ENCODE measurements around the gene STH. TPM values are rescaled to one million over a fixed set of nuclear protein-coding genes. Genes with fewer than 3 reads are reported as not detected.

Gene STH
- total RNA-seq, 3 donors from 2014 or later = not detected

DNA sequence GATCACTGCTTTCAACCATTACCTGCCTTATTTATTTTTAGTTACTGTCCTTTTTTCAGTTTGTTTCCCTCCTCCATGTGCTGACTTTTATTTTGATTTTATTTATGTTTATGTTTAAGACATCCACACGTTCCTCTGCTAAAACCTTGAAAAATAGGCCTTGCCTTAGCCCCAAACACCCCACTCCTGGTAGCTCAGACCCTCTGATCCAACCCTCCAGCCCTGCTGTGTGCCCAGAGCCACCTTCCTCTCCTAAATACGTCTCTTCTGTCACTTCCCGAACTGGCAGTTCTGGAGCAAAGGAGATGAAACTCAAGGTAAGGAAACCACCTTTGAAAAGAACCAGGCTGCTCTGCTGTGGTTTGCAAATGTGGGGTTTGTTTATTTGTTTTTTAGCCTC lies 9.3 kb upstream of the STH start:
- H3K27me3 ChIP-seq = no peaks in the 10 kb centered on the region
- no peak for DNase-seq (ENCODE audit: low spot score in 2 of 2)
- no peak overlapping the region for H3K27ac ChIP-seq
- H3K36me3 ChIP-seq = no peaks in the 10 kb centered on the region
- H3K9me3 ChIP-seq = no peaks in the 10 kb centered on the region
- no peaks in the 10 kb centered on the region for H3K4me1 ChIP-seq
- no peak for TF ChIP-seq POLR2A (IDR thresholded peaks at IDR 0.05)
- intact Hi-C loops (cut with DNase I; ENCODE audit: low total_unique reads) = no loop called here
- H3K4me3 ChIP-seq = no peak overlapping the region

GRCh38 chr17:45990886-45991285 lies 8.2 kb upstream of the STH start:
- H3K27me3 ChIP-seq = no peaks in the 10 kb centered on the region
- intact Hi-C loops (cut with DNase I; ENCODE audit: low total_unique reads) = no loop called here

DNA sequence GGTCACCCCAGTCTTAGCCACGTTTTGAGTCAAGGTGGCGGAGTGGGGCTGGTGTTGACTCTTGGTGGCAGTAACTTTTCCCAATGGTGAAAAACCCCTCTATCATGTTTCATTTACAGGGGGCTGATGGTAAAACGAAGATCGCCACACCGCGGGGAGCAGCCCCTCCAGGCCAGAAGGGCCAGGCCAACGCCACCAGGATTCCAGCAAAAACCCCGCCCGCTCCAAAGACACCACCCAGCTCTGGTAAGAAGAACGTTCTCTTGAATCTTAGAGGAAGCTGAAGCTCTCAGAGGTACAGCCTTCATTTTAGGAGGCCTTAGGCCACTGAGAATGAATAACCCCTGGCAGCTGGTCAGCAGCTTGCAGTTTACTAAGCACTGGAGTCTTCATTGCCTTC lies 7.7 kb upstream of the STH start:
- intact Hi-C loops (cut with DNase I; ENCODE audit: low total_unique reads) = no loop called here
- no peaks in the 10 kb centered on the region for H3K4me1 ChIP-seq

More at GRCh38 chr17:45990886-45991285, 8.2 kb upstream of the STH start:
- no peaks in the 10 kb centered on the region for H3K4me1 ChIP-seq
- no peak for DNase-seq (ENCODE audit: low spot score in 2 of 2)
- no peak overlapping the region for H3K4me3 ChIP-seq
- no peak overlapping the region for H3K27ac ChIP-seq
- TF ChIP-seq CTCF (IDR thresholded peaks at IDR 0.05) = no peak
- TF ChIP-seq POLR2A (IDR thresholded peaks at IDR 0.05) = no peak
- no peak for TF ChIP-seq POLR2AphosphoS5 (IDR thresholded peaks at IDR 0.05)
- no peaks in the 10 kb centered on the region for H3K9me3 ChIP-seq
- H3K36me3 ChIP-seq = no peaks in the 10 kb centered on the region

GRCh38 chr17:45992175-45992574 lies 6.9 kb upstream of the STH start:
- TF ChIP-seq POLR2AphosphoS5 (IDR thresholded peaks at IDR 0.05) (no peak), CTCF (IDR thresholded peaks at IDR 0.05) (no peak), POLR2A (IDR thresholded peaks at IDR 0.05) (no peak)
- Histone ChIP-seq H3K27ac (no peak overlapping the region), H3K4me1 (no peaks in the 10 kb centered on the region), H3K9me3 (no peaks in the 10 kb centered on the region), H3K4me3 (no peak overlapping the region), H3K27me3 (no peaks in the 10 kb centered on the region), H3K36me3 (no peaks in the 10 kb centered on the region)
- DNase-seq (ENCODE audit: low spot score in 2 of 2) = no peak
- intact Hi-C loops (cut with DNase I; ENCODE audit: low total_unique reads) = no loop called here

More for the DNA sequence above, 7.7 kb upstream of the STH start:
- TF ChIP-seq POLR2AphosphoS5 (IDR thresholded peaks at IDR 0.05) (no peak), CTCF (IDR thresholded peaks at IDR 0.05) (no peak), POLR2A (IDR thresholded peaks at IDR 0.05) (no peak)
- Histone ChIP-seq H3K4me3 (no peak overlapping the region), H3K36me3 (no peaks in the 10 kb centered on the region), H3K27ac (no peak overlapping the region), H3K9me3 (no peaks in the 10 kb centered on the region), H3K27me3 (no peaks in the 10 kb centered on the region)
- DNase-seq (ENCODE audit: low spot score in 2 of 2) = no peak

DNA sequence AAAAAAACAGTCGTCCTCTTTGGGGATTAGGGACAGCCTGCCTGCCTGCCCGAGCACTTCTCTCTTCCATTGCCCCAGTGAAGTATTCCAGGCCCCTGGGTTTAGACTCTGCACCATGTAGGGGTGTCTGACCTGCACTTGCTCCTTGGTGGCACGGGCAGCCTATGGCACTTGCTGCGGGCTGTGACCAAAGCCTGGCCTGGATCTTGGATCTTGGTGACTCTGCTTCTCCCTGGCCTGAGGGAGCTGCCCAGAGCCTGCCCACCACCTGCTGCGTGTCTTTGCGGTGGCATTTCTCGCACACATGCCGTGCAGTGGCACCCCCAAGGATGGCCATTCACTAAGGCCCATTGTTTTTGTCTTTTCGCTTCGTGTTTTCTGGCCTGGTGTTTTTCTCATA lies 6.1 kb upstream of the STH start:
- H3K27ac ChIP-seq = no peak overlapping the region
- intact Hi-C loops (cut with DNase I; ENCODE audit: low total_unique reads) = no loop called here
- H3K27me3 ChIP-seq = no peaks in the 10 kb centered on the region
- H3K4me1 ChIP-seq = no peaks in the 10 kb centered on the region
- no peaks in the 10 kb centered on the region for H3K9me3 ChIP-seq
- no peak overlapping the region for H3K4me3 ChIP-seq
- H3K36me3 ChIP-seq = no peaks in the 10 kb centered on the region
- TF ChIP-seq CTCF (IDR thresholded peaks at IDR 0.05) = no peak
- TF ChIP-seq POLR2AphosphoS5 (IDR thresholded peaks at IDR 0.05) = no peak
- TF ChIP-seq POLR2A (IDR thresholded peaks at IDR 0.05) = no peak
- no peak for DNase-seq (ENCODE audit: low spot score in 2 of 2)

All from breast epithelium (tissue), 4 donors.